Hindlimb muscle (tissue), 1 donor: ENCODE results near the gene RIMS4. TPM values are rescaled to one million over a fixed set of nuclear protein-coding genes. Genes with fewer than 3 reads are reported as not detected.

Experiments
- DNase-seq: peaks from one replicate; pipeline ENCODE4 v3.0.0-alpha.2; 2013
- polyA plus RNA-seq: library from polyadenylated mRNA; unstranded; fragments of 120-200 nt; gene quantifications from one replicate; pipeline ENCODE4 v1.2.1, GENCODE V29; 2013; ENCODE audit not compliant: insufficient read length

The RIMS4 gene
- polyA plus RNA-seq, 1 donor, result 9.0 TPM

GRCh38 chr20:44739942-44740341, 70.4 kb downstream of the RIMS4 start:
- DNase-seq, result no peak

GRCh38 chr20:44738813-44739477, 71.4 kb downstream of the RIMS4 start:
- peak; percentile 56 for DNase-seq

GRCh38 chr20:44737116-44737515, 73.2 kb downstream of the RIMS4 start:
- no peak for DNase-seq

- DNase-seq, result peak; percentile 60
These were observed 74.0 kb downstream of the RIMS4 start for GRCh38 chr20:44736170-44737021.

GRCh38 chr20:44735816-44736169, 74.6 kb downstream of the RIMS4 start:
- DNase-seq, result no peak

- DNase-seq, result no peak
These were observed 75.4 kb downstream of the RIMS4 start for GRCh38 chr20:44734938-44735337.

GRCh38 chr20:44733341-44734069, 76.8 kb downstream of the RIMS4 start:
- DNase-seq, result peak; percentile 57

- DNase-seq, result no peak
These were observed 78.0 kb downstream of the RIMS4 start for GRCh38 chr20:44732327-44732726.

GRCh38 chr20:44731657-44732056, 78.7 kb downstream of the RIMS4 start:
- DNase-seq, result no peak

- DNase-seq, result no peak
These were observed 79.9 kb downstream of the RIMS4 start for GRCh38 chr20:44730441-44730840.

- no peak for DNase-seq
These were observed 81.4 kb downstream of the RIMS4 start for GRCh38 chr20:44728801-44729443.

GRCh38 chr20:44727651-44728050, 82.7 kb downstream of the RIMS4 start:
- DNase-seq, result no peak

- DNase-seq, result no peak
These were observed 83.3 kb downstream of the RIMS4 start for GRCh38 chr20:44727039-44727438.

- no peak for DNase-seq
These were observed 84.5 kb downstream of the RIMS4 start for GRCh38 chr20:44725837-44726236.

GRCh38 chr20:44724423-44725091, 85.8 kb downstream of the RIMS4 start:
- DNase-seq, result no peak

- DNase-seq, result no peak
These were observed 86.5 kb downstream of the RIMS4 start for GRCh38 chr20:44723798-44724362.

- no peak for DNase-seq
These were observed 87.0 kb downstream of the RIMS4 start for GRCh38 chr20:44723391-44723790.

- no peak for DNase-seq
These were observed 87.4 kb downstream of the RIMS4 start for GRCh38 chr20:44722990-44723389.

GRCh38 chr20:44721785-44722054, 88.6 kb downstream of the RIMS4 start:
- DNase-seq, result no peak

GRCh38 chr20:44720997-44721784, 89.2 kb downstream of the RIMS4 start:
- DNase-seq, result no peak

- no peak for DNase-seq
These were observed 89.7 kb downstream of the RIMS4 start for GRCh38 chr20:44720621-44720996.
